HG03354 (cell line): ENCODE results near the gene WDR49.

ENCODE experiments used
- ATAC-seq: cut with Tn5 transposase; IDR thresholded peaks from one replicate; pipeline ENCODE4 v1.9.1; 2021; ENCODE audit warnings: mild to moderate bottlenecking; ENCODE audit not compliant: unreplicated experiment, poor library complexity, severe bottlenecking

The WDR49 gene

DNA sequence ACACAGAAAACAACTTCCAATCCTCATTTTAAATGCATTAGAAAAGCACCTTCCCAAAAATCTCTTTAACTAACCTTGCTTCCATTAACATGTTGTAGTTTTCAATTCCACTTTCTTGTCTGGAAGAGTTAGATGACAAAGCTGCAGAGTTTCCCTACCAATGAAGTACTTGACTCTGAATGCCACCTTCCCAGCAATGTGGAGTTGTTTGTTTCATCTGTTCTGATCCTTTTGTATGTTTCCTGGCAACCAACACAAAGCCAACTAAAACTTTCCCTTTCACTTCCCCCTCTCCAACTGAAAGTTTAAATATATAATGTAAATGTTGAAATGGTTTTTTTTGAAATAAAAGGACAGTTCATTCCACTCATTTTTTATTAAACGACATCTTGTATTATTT, at the start of gene WDR49:
Gene WDR49, minus strand, starts transcription at position 183 of the 400 bp plus-strand sequence. CDS start 517 bp downstream, outside the sequence.
- peak; percentile 55 for ATAC-seq

- no peak for ATAC-seq
Observed at GRCh38 chr3:167700926-167701325, 47.2 kb upstream of the WDR49 start.

- ATAC-seq = no peak
Observed at GRCh38 chr3:167700046-167700445, 46.3 kb upstream of the WDR49 start.

DNA sequence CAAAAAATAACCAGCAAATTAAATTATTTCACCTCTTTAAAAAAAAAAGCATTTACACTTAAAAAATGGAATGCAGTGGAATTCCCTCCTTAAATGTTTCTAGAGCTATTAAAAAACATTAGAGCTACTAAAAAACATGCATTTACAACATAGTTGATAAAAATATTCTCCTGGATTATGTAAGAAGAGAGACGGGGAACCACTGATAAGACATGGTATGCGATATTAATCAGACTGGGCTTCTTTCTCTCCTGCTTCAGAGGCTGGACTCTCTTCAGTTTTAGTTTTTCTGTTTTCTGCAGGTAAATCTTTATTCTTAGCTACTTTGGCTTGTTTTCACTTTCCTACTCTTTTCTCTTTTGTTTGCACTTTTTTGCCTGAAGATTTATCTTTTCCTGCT, 40.4 kb upstream of the WDR49 start:
- no peak for ATAC-seq

GRCh38 chr3:167691366-167691765, 37.6 kb upstream of the WDR49 start:
- peak; percentile 100 for ATAC-seq

- ATAC-seq = peak; percentile 91
Observed at GRCh38 chr3:167684388-167684993, 30.7 kb upstream of the WDR49 start.

DNA sequence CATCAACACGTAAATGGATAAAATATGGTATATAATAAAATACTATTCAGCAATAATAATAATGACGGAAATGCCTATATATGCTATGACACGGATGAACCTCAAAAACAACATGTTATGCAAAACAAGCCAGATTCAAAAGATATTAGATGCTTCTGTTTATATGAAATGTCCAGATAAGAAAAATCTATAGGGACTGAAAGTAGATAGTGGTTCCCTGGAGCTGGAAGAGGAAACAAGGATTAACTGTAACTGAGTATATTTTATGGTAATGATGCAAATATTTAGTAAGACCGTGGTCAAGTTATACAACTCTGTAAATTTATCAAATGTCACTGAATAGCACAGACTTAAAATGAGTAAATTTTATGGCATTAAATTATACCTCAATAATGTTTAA, 25.8 kb upstream of the WDR49 start:
- no peak for ATAC-seq

DNA sequence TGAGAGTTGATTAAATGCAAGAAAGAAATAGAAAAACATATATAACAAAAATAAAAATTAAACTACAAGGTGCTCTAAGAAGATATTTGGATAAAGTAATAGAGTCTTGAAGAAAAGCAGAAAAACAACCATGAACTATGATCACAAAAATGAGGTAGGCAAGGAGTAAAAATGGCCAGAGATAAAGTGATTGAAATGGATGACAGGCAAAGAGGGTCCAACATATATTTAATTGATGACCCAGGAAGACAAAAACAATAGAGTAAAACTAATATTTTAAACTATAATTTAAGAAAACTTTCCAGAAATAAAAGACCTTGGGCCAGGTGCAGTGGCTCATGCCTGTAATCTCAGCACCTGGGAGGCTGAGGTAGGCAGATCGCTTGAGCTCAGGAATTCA, 22.1 kb upstream of the WDR49 start:
- ATAC-seq = no peak

- ATAC-seq = no peak
Observed at GRCh38 chr3:167673221-167673620, 19.5 kb upstream of the WDR49 start.

GRCh38 chr3:167671878-167672427, 18.2 kb upstream of the WDR49 start:
- no peak for ATAC-seq

GRCh38 chr3:167669699-167670098, 16.0 kb upstream of the WDR49 start:
- ATAC-seq = no peak

DNA sequence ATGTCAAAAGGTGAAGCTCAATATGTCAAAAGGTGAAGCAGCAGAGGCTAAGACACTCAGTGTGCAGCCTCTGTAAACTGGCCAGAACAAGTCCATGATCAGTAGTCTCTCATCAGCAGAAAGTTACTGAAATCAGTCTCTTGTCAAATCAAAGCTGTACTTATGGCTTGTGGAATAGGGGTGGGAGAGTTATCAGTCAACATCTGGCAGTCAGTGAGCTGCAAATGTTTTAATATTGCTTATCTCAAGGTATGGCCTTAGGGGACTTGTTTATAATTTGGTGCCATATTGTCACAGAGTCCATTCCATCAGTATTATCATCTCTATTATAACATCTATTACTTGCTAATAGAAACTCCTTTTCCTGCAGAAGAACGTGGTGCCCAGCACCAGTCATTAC, 14.9 kb upstream of the WDR49 start:
- no peak for ATAC-seq

- no peak for ATAC-seq
Observed at GRCh38 chr3:167666563-167666962, 12.8 kb upstream of the WDR49 start.

GRCh38 chr3:167662919-167663400, 9.2 kb upstream of the WDR49 start:
- ATAC-seq = no peak

DNA sequence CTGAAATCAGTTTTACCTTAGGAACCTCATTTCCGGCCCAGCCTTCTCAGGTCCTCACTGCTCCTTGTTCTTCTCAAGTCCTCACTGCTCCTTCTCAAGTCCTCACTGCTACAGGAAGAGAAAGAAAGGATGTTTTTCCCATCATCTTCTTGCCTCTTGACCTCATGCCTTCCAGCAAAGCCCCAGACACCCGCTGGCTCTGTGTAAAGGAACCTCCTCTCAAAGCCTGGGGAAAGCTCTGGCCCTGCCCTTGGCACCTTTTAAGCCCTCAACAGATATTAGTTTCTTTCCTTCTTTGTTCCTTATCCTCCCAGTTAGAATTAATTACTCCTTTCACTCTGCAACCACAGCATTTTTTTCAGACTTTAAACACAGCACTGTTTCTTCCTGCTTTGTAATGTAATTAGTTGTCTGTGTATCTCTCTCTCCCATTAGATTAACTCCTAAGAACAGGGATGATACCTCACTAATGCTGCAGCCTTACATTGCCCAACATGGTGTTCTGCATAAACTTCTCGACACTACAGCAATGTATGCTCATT, 4.0 kb upstream of the WDR49 start:
- no peak for ATAC-seq

DNA sequence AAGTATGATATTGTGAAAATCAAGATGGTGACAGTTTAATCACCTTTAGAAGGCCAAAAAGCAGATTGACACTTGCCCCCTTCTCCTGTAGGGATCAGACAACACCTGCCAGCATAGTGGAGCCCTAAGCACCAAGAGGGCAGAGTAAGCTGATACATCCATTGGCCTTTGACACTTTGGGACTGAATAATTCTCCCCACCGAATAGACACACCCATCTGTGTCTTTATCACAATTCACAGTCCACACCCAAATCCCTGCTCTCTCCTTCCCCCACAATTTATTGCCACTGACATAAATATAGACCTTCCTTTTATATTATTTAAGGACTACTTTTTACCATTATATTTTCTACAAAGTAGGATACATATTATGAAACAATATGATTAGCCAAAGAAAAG, 3.1 kb upstream of the WDR49 start:
- ATAC-seq = no peak

DNA sequence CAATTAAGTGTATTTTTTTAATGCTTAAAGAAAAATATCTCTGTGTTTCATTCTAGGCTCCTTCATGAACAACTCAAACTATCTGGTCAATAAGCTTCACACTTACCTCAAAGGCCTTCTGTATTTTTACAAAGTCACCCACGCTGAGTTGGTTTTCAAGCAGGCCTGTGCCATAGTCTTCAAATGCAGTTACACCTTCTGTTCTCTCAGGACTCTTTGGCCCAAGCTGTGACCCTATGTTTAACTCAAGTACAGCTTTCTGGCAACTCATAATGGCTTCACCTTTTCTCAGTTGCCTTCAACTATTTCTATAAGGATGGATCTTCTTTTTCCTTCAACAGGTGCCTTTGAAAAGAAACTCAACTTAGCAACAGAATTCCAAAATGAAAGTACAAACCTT, 587 bp downstream of the WDR49 start:
- ATAC-seq = no peak

DNA sequence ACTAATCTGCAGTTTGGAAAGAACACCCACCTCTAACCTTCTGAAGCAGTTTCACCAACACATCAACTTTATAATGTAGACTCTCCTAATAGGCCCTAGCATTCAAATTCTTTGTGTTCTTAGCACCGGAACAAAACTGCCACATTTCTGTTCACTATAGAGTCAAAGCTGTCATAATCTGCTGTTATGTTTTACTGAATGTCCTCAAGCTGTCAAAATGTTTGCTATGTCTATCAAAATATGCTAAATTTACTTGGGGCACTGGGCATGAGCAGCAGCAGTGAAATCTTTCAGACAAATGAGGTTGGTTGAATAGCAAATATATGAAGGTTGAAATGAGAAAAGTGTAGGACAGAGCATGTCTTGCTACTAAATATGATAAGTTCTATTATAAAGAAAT, 1.9 kb downstream of the WDR49 start:
- no peak for ATAC-seq

DNA sequence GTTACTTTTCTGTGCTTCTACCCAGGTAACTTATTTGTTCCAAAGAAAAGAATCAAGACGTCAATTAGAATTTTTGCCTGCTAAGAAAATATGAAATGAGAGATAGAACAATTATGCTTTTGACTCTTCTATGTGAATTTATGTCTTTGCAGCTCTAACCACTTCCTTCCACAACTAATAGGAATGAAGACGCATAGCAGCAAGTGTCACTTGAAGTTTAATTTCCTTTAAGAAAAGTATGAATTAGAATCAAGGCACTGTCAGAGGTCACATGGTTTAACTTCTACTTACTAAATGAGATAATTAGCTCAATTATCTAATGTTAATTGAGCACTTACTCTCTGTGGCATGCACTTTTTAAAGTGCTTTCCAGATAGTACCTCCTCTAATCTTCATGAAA, 3.3 kb downstream of the WDR49 start:
- no peak for ATAC-seq

DNA sequence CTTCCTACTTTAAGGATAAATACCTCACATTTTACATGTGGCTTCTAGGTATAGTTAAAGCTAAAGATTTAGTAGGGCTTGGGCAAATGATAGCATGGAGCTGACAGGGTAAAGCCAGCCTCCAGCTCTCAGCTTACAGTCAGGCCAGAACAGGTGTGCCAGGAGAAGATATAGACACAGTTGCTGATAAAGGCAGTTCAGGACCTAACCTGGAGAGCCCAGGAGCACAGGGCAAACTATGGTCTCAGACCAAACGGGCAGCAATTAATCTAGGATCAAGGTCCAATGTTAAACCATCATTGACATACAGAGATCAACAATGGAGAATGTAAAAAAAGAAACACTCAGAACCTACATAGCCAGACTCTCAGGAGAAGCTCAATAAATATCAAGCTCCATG, 4.0 kb downstream of the WDR49 start:
- ATAC-seq = no peak

DNA sequence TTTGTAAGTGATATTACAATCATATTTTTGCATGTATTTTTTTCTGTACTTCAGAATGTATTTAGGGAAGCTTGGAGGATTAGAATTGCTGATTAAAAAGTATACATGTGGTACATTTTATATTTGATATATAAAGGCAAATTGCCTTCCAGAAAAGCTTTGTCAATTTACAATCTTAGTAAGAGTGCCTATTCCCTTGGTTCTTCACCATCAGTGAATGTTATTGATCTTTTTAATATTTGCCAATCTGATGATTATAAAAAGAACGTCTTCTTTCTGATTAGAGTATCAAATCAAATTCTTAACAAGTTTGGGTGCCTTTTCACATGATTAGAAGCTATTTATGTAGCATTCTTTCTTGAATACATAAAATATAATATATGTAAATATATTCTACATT, 9.1 kb downstream of the WDR49 start:
- no peak for ATAC-seq

DNA sequence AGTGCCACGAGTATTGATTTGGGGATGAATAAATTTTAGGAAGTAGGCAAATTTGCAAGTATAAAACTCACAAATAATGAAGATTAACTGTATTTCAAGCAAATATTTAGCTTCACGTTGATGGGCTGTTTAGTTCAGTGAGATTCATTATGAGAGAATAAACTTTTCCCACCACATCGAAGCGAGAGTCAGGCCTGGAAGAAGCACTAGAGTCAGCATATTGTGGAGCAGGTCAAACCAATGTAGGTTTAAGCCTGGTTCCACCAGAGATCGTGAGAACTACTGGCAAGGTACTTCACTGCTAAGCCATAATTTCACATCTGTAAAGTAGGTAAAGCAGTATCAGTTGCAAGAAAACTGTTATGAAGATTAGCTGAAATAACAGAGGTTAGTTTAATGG, 22.3 kb downstream of the WDR49 start:
- no peak for ATAC-seq
